MM.1S (cell line): ENCODE data around the gene IL1RAPL1.

Experiments used
- CTCF ChIP-seq: fragments of 300-600 bp; sonication (generic); IDR thresholded peaks from 2 replicates; pipeline ENCODE4 v1.5.1; 2016; ENCODE audit warnings: antibody characterized with exemption, low read length, mixed read lengths
- EZH2 ChIP-seq: fragments of 300-600 bp; sonication (generic); optimal IDR thresholded peaks from 2 replicates; pipeline ENCODE3; 2017; ENCODE audit warnings: low read depth, mild to moderate bottlenecking, antibody characterized with exemption, low read length, mixed read lengths
- EZH2phosphoT487 ChIP-seq: fragments of 300-600 bp; sonication (generic); IDR thresholded peaks from 2 replicates; pipeline ENCODE4 v1.6.1; 2018; ENCODE audit warnings: antibody characterized with exemption, low read length

- TF ChIP-seq CTCF (no peak), EZH2phosphoT487 (no peak), EZH2 (no peak)
Measured at GRCh38 chrX:29506729-29507128, 919.5 kb downstream of the IL1RAPL1 start.
